DMS153 treated with DMSO at 0.1 percent for 48 hours (cell line): ENCODE measurements around the gene PCIF1.

ENCODE experiments used
- DNase-seq: peaks from one replicate; lab custom pipeline; 2025; ENCODE audit not compliant: unreplicated experiment; lab: John Stamatoyannopoulos, UW

PCIF1 gene

DNA sequence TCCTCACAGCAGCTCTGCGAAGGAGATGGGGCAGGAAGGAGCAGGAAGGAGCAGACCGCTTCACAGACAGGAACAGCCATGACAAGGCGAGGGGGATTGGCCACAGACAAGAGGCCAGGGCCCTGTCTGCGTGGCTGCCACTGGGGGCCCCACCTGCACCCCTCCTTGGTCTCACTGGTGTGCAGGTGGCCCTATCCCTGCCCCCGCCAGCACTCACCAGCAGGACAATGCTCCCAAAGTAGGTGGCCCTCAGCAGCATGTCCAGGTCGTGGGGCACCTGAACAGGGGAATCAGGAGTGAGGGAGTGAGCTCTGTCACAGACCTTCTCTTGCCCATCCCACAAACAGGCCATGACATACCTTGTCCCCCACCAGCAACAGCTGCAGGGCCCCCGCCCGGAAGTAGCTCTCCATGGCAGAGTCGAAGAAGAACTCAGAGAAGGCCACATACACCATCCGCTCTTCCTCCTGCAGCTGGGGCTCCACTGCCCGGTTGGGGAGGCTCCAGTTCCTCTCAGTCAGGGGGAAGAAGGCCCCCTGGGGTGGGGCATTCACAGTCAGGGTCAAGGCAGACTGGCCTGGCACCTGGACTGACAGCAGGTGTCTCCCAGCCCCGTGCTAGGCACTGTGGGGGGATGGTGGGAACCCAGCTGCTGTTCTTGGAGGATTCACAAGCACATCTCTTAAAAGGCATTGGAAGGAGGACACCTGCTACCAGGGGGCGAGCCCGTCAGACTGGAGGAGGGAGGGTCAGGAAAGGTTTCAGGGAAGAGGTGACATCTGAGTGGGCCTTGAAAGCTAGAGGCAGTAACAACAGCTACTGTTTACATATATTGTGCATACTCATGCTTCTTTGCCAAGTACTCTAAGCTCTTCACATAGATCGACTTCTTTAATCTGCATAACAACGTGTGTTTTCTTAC is 29.6 kb upstream of the PCIF1 start:
- no peak for DNase-seq

DNA sequence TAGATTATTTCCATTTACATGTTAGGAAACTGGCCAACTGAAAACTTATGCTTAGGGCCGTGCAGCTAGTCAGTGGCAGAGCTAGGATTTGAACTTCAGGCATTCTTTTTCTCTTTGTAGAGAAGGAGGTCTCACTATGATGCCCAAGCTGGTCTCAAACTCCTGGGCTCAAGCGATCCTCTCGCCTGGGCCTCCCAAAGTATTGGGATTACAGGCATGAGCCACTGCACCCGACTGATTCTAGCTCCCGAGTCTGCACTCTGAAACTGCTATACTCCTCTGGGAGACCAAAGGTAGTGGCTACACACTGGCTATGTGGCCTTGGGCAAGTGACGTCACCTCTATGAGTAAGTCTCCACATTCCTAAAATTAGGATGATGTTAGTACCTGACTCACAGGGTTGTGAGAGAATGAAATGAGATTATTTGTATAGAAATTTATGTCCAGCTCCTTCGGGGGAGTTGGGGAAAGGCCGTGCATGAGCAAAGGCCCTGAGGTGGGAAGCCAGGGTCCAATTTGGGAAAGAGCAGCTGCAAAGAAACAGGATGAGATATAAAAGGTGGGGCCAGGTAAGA is 28.9 kb upstream of the PCIF1 start:
- no peak for DNase-seq

DNA sequence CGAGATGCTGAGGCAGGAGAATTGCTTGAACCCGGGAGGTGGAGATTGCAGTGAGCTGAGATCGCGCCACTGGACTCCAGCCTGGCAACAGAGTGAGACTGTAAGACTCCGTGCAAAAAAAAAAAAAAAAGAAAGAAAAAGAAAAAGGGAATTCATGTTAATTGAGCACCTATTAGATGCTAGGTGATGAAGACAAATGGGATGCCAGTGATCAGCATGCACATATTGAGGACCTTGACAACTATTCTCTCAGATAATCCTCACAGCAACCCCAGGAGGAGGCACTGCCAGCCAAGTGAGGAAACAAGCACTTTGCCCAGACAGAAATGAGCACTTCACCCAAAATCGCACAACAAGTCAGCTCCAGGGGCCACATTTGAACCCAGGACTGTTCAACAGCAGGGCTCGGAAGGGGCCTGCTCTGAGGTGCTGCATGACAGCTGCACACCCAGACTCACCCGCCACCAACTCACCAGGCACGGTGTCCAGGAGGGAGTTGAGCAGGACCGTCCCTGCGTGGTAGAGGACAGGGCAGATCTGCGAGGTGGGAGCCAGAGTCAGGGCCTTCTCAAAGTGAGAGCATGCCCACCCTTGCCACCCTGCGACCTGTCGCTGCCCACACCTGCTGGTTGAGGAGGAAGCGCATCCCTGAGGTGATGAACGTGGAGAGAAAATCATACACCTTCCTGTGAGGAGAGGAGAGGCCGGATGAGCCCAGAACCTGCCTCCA is 27.1 kb upstream of the PCIF1 start:
- DNase-seq = no peak

DNA sequence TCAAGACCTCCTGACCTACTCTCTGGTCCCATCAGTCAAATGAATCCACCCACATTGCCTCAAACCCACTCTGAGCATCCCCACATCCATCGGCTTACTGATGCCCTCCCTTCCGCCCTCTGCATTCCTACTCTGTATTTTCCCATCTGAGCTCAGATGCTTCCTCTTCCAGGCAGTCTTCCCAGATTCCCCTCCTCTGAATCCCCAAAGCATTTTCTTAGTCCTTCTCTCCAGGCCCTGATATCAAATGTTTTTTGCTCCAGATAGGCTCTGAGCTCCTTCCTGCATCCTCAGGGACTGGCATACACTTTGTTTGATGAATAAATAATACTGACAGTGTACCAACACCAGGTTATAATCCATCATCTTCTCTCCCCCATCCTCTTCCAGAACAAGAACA is 26.4 kb upstream of the PCIF1 start:
- DNase-seq = no peak

DNA sequence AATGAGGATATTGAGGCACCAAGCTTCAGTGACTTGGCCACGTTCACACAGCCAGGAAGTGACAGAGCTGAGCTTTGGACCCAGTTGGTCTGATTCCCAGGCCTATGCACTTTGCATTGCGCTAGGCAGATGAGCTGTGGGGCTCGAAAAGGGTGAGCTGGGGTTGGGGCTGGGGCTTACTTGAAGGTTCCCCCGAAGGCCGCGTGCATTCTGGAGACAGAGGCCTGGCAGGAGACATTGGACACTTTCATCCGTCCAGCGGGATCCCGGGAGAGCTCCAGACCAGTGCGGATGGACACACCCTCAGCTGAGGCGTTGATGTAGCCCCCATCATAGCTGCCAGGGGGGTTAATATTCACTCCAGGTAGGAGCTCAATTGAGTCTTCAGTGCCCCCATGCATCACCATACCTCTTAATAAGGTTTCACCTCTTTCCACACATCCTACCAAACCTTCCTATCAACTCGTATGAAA is 25.1 kb upstream of the PCIF1 start:
- DNase-seq = no peak

DNA sequence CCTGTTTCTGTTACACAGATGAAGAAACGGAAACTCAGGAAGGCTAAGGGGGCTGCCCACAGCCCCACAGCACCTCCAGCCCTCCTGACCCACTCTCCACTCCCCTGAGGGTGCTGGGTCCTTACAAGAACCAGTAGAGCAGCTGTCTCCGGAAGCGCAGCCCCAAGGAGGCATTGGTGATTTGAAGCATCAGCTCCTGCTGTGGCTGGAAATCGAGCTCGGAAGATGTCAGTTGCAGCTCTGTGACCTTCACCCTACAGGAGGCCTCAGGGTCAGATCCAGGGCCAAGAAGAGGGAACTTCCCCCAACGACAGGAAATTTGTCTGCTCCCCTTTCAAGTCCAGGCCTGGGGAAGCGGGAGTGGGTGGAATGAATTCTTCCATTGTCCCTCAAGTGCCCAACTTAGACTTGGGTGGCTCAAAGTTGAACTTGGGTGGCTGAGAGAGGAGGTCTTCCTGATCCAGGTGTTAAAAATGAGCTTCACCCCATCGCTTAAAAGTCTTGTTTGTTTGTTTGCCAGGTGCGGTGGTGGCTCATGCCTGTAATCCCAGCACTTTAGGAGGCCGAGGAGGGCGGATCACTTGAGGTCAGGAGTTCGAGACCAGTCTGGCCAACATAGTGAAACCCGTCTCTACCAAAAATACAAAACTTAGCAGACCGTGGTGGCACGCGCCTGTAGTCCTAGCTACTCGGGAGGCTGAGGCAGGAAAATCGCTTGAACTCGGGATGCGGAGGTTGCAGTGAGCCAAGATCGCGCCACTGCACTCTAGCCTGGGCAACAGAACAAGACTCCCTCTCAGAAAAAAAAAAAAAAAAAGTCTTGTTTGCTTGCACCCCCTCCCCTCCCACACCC is 24.4 kb upstream of the PCIF1 start:
- DNase-seq = no peak

DNA sequence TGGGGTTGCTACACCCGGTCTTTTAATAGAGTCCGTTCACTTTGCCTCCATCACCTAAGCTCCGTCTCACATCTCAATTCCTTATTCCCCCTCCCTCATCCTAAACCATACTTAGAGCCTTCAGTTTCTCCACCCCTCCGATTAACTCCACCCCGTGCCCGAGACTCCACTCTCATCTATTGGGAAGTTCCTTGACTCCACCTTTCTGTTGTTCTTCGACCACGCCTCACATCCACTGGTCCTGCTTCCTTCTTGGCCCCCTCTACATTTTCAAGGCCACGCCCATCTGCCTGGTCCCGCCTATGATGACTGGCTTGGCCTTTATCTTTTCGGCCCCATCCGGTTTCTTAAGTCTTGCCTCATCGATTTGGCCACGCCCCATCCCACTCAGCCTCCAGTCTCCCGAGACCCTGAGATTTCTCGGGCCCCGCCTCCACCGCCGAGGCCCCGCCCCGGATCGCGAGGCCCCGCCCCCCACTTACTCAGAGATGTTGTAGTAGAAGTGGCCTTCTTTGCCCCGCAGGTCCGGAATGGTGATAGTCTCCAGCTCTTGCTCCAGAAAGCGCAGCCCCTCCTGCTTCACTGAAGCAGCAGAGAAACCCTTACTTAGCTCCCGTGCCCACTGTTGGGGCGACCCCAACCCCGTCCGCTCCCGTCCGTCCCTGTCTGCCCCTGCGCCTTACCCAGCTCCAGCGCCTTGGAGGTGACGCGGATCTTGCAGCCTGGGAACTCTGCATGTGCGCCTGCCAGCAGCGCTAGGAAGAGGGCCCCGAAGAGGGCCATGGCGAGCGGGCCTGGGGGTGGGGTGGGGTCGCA is 23.6 kb upstream of the PCIF1 start:
- DNase-seq = peak; percentile 88

DNA sequence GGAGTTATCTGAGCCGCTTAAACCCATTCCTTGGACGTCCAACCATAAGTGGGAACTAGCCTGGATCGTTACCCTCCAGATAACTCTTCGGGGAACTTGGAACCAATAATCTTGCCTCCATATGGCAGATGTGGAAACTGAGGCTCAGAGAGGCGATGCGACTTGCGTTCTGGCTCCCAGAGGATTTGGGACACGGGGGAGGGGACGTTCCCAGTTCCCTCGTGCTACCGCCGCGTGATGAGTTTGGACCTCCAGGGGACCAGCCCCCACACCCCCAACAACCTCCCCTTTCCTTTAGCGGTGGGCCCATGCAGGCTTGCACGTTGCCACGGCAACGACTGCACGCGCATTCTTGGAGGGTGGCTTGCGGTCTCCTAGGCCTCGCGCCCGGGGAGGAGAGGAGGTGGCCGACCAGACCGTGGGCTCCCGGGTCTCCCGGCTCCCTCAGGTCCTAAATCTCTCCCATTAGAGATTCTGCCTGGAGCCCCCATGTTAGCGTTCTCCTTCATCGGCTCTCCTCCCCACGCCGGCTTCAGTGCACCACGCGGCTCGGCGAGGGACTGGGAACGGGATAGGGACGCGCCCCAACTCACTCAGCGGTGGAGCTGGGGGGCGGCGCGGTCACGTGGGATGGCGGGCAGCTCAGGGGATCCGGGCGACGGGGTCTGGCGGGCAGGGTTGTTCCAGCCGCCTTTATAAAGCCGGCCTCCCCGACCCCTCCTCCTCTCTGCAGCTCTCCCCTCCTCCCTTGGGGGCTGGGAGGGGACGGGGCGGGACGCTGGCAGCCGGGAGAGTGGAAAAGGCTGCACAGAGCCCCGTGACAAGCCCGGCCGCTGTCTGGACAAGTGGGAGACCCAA is 22.8 kb upstream of the PCIF1 start, which contains the start of gene PLTP:
Gene PLTP (minus strand): TSS at position 670 of the 858 bp plus-strand sequence. CDS start 703 bp downstream, outside the sequence.
- no peak for DNase-seq

DNA sequence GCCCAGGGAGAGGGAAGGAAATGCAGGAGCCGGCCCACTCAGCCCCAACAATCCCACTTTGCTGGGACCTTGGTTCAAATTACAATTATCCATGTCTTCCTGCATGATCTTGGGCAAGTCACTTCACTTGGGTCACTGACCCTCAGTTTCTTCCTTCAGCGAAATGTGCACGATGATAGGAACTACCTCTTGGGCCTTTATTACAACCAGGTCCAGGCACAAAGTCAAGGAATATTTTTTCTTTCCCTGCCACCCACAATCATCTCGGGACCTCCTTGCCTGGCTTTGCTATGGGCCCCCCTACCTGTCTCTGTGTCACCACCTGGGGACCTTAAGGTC is 22.2 kb upstream of the PCIF1 start:
- no peak for DNase-seq

DNA sequence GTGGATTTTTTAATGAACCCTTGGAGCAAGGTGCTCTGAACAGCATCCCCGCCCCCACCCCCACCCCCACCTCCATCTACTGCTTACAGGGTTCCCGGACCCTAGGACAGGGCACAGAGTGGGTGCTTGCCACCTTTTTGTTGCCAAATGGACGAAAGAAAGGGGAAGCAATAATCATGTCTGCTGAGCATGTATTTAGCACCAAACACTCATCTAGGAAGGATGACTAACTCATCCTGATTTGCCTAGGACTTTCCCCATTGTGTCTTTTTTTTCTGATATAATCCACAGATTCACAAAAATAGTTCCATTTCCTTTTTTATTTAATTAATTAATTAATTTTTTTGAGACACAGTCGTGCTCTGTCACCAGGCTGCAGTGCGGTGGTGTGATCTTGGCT is 21.4 kb upstream of the PCIF1 start:
- DNase-seq = no peak

DNA sequence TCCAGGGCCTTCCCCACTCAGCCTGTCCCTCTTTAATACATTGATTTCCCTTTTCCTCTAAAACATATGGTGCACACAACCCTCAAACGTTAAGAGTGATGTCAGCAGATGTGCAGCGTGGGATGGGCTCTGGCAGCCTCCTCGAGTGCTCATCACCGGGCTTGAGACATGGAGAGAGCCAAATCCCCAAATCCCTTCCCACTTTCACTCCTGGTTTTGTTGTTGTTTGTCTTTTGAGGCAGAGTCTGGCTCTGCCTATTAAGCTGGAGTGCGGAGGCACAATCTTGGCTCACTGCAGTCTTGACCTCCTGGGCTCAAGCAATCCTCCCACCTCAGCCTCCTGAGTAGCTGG is 16.7 kb upstream of the PCIF1 start:
- no peak for DNase-seq

DNA sequence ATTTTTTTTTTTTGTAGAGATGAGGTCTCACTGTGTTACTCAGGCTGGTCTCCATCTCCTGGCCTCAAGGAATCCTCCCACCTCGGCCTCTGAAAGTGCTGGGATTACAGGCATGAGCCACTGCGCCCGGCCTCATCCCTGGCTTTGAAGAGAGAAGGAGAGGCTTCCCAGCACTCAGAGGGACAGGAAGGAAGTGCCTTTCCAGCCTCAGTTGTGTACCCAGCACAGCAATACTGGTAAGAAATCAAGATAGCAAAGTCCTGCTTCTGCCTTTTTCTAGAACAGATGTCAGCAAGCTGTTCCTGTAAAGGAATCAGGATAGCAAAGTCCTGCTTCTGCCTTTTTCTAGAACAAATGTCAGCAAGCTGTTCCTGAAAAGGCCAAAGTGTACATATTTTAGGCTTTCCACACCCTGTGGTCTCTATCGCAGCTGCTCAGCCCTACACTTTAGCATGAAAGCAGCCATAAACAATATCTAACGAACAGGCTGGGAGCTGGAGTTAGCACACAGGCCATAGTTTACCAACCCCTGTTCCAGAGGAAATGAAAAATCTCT is 16.2 kb upstream of the PCIF1 start:
- DNase-seq = no peak

DNA sequence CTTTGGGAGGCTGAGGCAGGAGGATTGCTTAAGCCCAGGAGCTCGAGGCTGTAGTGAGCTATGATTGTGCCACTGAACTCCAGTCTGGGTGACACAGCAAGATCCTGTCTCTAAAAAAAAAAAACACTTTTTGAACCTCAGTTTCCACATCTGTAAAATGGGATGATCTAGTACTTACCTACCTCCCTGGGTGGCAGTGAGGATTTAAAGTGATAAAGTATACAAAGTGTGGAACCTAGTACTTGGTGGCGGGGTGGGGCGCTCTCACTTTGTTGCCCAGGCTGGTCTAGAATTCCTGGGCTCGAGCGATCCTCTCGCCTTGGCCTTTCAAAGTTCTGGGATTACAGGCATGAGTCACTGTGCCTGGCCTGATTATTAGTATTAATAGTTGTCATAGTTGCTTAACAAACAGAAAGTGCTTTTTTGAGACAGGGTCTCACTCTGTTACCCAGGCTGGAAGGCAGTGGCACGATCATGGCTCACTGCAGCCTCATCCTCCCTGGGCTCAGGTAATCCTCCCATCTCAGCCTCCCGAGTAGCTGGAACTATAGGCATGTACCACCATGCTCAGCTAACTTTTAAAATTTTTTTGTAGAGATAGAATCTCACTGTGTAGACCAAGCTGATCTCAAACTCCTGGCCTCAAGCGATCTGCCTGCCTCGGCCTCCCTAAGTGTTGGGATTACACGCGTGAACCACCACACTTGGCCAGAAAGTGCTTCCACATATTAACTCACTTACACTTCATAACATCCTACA is 15.5 kb upstream of the PCIF1 start:
- DNase-seq = no peak

DNA sequence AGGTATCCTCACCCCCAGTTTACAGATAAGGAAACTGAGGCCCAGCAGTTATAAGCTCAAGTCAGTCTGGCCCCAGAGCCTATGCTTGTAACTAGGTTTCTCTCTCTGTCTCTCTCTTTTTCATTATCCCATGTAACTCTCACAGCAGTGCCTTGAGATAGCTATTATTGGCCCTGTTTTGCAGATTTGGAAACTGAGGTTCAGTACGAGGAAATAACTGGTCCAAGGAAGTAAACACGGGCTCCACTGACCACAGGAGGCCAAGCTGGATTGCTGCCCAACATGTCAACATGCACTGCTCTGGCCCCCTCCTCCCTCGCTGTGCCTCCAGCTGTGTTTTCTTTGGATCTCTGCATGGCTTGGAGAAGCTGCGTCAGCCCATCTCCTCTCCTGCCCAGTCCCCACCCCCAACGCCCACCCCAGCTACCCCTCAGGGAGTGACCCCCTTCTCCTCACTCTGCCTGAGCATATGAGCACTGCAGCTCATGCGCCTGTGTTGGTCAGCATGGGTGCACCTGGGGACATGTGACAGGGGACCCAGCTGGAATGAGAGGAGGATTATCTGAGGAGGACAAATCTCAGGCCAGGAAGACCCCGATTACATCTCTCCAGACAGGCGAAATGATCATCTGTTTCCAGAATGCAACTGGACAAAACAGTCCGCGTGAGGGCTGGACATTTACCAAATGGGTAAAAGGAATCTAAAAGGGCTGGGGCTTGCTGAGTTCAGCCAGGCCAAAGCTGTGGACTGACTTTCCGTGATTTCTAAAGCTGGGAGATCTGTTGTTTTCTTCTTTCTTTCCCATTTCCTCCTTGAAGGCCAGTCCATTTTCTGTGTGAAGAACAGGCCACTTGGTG is 14.7 kb upstream of the PCIF1 start:
- no peak for DNase-seq

DNA sequence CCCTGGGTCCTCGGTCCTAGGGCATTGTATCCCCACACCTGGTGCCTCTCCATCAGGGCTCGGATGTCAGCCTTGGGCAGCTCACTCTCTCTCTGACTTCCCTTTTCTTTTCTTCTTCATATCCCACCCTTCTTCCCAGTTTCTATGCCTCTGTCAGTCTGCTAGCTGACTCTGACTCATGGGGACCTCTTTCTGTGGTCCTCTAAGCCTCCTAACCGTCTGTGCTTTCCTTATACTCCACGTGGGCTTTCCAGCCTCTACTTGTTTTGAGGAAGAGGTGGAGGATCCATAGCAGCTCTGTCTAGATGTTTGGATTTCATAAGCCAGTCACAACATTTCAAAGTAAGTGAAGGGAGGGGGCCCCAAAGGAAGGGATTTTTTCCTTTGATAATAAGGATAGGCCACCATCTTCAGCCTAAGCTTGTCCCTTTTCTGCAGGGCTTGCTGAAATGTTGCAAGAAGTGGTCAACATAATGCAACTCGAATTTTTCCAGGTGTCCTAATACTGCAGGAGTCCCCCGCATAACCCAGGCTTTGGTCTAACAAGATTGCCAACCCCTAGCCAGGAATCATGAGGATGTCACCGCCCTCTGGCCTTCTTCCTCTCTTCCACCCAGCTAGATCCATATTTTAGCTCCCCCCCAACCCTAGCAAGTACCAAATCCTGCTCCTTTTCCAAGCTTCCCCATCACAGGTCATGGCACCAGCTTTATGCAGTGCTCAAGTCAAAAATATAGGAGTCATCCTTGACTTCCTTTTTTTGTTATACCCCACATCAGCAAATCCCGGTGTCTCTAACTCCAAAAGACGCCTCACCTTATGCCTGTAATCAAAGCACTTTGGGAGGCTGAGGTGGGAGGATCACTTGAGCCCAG is 13.8 kb upstream of the PCIF1 start:
- no peak for DNase-seq
